Mucosa of gallbladder (tissue), 1 donor: ENCODE measurements around the gene CMIP. TPM values are rescaled to one million over a fixed set of nuclear protein-coding genes. Genes with fewer than 3 reads are reported as not detected.

Experiments used
- DNase-seq: peaks from one replicate; pipeline ENCODE4 v3.0.0-alpha.2; 2020; ENCODE audit warnings: low spot score
- total RNA-seq: library from RNA; stranded (reverse); gene quantifications from one replicate; pipeline ENCODE4 v1.2.1, GENCODE V29; 2021
- donor health status: DM: no; HTN: no; CAD: no.

CMIP gene
- total RNA-seq, 1 donor from 2014 or later, result 95.5 TPM

GRCh38 chr16:81462683-81463082, 18.1 kb downstream of the CMIP start:
- DNase-seq, result no peak

- no peak for DNase-seq
These were observed 18.8 kb downstream of the CMIP start for GRCh38 chr16:81463296-81463890.

- no peak for DNase-seq
These were observed 19.7 kb downstream of the CMIP start for GRCh38 chr16:81464279-81464678.

DNA sequence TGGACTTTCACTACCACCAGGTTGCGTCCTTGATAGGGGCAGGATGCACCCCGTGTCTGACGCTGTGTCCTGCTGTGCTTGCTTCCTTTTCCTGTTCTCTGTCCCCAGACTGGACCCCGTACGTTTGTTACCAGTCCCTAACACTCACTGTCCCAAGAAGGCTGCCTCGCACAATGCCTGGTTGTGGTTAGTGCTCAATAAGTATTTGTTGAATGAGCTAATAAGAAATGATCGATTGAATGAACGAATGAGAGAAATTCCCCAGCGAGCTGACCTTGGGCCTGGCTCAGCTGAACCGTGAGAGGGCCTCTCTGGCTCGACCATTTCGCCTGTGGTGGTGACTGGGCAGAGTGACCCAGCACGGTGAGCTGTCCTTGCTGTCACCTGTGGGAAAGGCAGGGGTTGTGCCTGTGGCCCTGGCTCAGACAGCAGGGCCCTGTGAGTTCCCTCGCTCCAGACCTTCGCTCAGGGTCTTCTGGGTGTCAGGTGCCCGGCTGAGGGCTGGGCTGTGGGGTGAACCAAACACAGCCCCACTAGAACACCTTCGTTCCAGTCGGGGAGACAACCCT, 20.9 kb downstream of the CMIP start:
- DNase-seq, result no peak

DNA sequence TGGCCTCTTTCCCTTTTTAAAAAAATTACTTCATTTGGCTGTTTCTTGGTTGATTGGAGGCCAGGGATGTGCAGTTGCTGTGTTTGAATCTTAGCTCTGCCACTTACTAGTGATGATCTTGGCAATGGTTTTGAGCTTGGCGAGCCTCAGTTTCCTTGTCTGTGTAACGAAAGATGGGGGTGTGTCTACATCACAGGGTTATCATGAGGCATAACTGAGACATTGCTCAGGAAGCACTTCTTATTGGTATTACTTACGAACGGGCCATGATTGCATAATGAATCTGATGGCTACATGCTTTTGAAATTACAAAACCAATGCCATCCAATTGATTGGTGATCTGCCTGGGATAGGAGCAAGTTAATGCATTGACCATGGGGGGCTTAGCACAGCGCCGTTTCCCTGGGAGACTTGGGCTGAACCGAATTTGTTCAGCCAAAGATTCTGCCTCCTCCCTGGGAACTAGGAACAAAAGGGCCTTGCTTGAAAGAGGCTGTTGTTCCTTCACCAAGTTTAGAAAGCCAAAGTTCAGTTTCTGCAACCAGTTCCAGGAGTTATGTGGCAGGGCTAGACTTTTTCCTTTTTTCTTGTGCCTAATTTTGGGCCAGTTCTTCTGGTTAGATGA, 21.9 kb downstream of the CMIP start:
- no peak for DNase-seq

GRCh38 chr16:81467072-81467471, 22.5 kb downstream of the CMIP start:
- DNase-seq, result no peak

DNA sequence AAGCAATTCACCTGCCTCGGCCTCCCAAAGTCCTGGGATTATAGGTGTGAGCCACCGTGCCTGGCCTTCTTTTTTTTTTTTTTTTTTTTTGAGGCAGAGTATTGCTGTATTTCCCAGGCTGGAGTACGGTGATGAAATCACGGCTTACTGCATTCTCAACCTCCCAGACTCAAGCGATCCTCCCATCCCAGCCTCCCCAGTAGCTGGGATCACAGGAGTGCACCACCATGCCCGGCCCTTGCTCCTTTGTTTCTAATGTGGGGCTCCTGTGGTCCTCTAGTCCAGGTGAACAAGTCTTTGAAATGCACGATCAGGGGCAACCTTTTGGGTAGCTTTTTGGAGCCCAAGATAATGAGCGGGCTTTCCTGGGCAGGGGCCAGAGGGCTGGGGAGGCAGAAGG, 23.2 kb downstream of the CMIP start:
- DNase-seq, result no peak

- no peak for DNase-seq
These were observed 23.8 kb downstream of the CMIP start for GRCh38 chr16:81468269-81468902.

DNA sequence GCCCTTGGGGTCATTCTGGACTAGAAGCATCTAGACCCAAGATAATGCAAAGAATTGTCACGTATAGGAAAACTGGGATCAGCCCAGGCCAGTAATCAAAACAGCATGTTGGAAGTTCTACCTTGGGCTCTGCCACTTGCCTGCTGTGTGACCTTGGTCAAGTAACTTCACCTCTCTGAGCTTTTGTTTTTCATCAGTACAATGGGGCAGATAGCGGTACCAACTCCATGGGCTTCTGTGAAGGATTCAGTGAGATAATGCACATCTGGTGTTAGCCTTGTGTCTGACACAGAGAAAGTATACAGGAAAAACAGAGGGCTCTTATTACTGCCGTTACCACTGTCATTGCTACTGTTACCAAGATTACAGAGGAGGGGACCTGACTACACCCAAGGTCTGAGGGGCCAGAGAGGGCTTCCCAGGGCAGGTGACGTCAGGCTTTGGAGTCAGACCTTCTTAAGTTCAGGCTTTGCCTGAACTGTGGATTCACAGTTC, 24.6 kb downstream of the CMIP start:
- DNase-seq, result no peak

DNA sequence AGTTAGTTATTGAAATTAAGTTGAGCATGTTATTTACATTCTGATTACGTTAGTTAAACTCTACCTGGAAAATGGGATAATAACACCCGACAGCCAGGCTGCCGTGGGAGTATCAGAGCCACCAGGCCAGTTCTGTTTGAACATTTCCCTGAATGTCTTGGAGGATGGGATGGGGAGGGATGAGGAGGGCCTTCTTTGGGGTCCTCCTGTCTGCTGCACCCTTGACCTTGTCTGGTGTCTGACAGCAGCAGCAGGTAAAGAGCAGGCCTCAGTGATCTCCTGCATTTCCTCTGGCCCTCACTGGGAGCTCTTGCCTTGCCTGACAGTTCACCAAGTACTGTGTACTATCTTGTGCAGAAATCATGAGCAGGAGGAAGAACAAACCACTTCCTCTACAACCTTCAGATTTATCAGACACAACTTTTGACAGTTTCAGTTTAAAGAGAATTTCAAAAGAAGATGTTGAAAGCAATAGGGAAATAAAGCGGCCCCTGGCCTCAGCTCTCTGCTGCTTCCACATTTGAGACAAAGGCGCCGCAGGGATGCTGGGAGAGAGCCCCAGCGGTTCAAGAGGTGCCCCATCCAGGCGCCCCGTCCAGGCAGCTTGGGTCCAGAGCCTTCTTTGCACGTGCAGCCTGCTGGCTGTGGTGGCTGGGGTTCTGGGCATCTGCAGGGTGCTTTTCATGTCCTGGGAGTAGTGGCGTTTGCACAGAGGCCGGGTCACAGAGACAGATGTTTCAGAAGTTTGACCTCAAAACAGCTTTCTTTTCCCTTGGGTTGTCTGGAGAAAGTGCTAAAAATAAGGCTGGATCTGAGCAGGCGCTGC, 25.3 kb downstream of the CMIP start:
- no peak for DNase-seq

DNA sequence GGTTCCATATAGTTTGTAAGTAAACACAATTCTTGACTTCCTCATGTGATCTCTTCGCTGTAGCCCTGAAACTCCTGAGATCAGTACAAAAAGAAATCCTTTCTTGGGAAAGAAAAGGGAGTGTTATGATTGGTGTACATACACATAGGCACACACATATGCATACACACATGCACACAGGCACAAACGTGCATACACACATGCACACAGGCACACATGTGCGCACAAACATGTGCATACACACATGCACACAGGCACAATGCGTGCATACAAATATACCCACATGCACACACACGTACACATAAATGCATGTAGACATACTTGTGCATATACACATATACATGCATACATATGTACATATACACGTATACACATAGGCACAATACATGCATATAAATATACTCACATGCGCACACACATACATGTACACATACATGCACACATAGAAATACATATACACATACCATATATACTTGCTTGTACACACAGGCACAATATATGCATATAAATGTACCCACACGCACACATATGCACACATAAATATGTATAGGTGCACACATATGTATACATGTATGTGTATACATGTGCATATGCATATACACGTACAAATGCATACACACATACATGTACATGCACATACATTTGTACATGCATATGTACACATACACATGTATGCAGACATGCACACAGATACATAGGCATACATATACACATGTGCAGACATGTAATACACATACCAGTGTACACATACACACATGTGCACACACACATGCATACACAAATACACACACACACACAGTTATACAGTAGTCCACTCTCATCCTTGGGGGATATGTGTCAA, 26.4 kb downstream of the CMIP start:
- no peak for DNase-seq

- DNase-seq, result no peak
These were observed 27.3 kb downstream of the CMIP start for GRCh38 chr16:81471882-81472281.

DNA sequence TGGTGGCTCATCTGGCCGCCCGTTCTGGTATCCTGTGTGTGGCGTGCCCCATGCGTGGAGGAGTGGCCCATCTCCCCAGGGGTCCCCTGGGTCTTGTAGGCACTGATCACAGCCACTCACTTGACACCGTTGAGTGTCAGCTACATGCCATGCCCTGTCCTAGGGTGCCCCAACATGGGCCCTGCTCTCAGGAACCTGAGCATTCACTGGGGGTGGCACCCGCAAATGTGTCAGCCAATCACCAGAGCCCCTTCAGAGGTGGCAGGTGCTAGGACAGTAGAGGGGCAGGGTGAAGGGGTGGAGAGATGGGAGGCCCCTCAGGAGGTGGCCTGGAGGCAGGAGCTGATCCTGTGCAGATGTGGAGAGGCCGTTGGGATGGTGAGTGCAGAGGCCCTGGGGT, 27.8 kb downstream of the CMIP start:
- no peak for DNase-seq

GRCh38 chr16:81473066-81473488, 28.5 kb downstream of the CMIP start:
- no peak for DNase-seq

DNA sequence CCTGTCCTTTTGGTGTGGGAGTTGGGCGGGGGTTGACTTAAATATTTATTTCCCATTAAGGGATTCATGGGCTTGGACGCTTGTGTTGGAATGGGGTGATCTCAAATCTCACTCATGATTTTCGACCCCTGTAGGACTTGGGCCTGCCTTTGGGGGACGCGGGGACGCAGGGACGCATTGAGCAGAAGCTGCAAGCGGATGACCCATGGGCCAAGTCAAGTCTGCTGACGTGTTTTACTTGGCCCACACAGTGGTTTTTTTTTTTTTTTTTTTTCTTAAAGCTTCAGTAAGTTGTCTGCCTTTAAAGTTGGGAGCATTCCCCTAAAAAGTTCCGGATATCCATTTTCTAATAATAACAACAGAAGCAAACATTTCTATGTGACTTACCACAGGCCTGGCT, 28.9 kb downstream of the CMIP start:
- no peak for DNase-seq

GRCh38 chr16:81473969-81474959, 29.7 kb downstream of the CMIP start:
- DNase-seq, result no peak

DNA sequence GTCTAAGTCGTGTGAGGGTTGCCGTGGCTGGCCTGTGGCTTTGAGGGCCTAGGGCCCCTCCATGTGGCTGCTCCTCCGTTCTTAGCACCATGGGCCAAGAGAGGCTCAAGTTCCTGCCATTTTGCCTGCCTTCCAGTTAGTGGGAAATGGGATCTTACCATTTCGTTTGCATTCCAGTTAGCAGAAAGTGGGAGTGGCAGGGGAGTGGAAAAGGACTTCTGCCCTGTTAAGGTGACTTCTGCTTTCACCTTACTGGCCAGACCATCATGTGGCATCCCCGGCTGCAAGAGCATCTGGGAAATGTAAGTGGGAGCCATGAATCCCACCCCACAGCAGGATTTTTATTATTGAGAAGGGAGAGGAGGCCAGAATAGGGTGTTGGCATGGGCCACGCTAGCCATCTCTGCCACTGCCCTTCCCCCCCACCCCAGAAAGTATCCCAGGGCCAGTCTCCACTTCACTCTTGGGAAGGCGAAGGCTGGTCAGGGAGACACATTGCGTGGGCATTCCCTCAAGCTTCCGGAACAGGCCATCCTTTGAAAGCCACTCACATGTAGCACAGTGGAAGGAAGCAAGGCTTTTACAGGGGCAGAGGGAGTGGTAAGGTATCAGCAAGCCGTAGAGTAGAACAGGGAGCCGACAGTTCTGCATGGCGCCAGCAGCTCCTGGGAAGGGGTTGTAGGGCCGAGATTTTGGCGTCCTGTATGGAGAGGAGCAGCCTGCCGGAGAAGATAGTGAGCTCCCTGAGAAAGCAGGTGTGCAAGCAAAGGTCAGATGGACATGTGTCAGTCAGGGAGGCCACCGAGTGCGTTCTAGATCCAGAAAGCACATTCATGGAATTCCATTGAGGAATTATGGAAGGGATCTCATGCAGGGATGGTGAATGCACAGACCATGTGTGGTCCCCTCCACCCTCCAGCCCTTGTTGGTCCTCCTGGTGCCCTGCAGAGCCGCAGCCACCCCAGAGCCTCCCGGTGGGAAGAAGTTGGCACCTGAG, 33.4 kb downstream of the CMIP start:
- DNase-seq, result no peak

GRCh38 chr16:81478876-81479511, 34.4 kb downstream of the CMIP start:
- DNase-seq, result peak; percentile 74
